ENCODE measurements around the gene SSH2. TPM values are rescaled to one million over a fixed set of nuclear protein-coding genes. Genes with fewer than 3 reads are reported as not detected.

SSH2 gene
- total RNA-seq, 2 experiments from 2014 or later: 39.4 to 73.9 TPM

DNA sequence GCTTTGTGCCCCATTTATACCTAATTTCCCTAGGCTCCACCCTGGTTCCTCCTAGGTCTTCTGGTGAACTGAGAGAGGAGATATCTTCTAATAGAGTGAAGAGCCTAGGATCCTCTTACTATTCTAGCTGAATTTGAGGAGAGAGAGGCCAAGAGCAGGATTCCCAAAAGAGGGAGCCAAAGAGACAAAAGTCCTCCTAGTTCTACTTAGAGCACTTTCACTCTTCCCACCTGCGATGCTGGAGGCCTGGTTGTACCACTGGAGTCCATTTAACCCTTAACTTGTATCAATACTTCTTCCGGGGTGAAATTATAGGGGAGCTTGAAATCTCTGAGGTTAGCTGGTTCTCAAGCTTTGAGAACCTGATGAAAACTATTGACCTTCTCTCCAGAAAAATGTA is 3.4 kb upstream of the SSH2 start:
- no TSS peak for BruUV-seq (replicated peaks)
- ChIA-PET CTCF (ENCODE audit: unreplicated experiment) (interaction anchor here (0.6 kb wide), 1 partner anchor 266 kb away, joined by 4 read pairs; no protein-coding TSS in a partner anchor), POLR2A (interaction anchor here (0.5 kb wide), 1 partner anchor 1386 kb away, joined by 3 read pairs; no protein-coding TSS in a partner anchor)
- peaks cover 12% of the 10 kb centered on the region for H3K4me1 ChIP-seq (ENCODE audit: insufficient read depth, low read length, poor library complexity, severe bottlenecking)
- DNase-seq (ENCODE audit: low spot score): no peak
- H3K4me3 ChIP-seq (ENCODE audit: low read depth, low read length, poor library complexity, severe bottlenecking): no peak overlapping the region
- no peak overlapping the region for H2AFZ ChIP-seq (ENCODE audit: low read length)
- no peaks in the 10 kb centered on the region for H3K9me2 ChIP-seq (ENCODE audit: insufficient read depth, low read length)
- H3K4me2 ChIP-seq (ENCODE audit: low read length): no peak overlapping the region
- H3K79me2 ChIP-seq (ENCODE audit: insufficient read depth, low read depth, low read length): peaks cover 18% of the 10 kb centered on the region
- peaks cover 2% of the 10 kb centered on the region; the same call in 1 of the 2 replicates for H3K36me3 ChIP-seq (ENCODE audit: insufficient read depth, low read length)
- TF ChIP-seq EZH2phosphoT487 (IDR thresholded peaks at IDR 0.05; ENCODE audit: borderline replicate concordance, low read depth, low read length): no peak
- TF ChIP-seq, protein P1, sequence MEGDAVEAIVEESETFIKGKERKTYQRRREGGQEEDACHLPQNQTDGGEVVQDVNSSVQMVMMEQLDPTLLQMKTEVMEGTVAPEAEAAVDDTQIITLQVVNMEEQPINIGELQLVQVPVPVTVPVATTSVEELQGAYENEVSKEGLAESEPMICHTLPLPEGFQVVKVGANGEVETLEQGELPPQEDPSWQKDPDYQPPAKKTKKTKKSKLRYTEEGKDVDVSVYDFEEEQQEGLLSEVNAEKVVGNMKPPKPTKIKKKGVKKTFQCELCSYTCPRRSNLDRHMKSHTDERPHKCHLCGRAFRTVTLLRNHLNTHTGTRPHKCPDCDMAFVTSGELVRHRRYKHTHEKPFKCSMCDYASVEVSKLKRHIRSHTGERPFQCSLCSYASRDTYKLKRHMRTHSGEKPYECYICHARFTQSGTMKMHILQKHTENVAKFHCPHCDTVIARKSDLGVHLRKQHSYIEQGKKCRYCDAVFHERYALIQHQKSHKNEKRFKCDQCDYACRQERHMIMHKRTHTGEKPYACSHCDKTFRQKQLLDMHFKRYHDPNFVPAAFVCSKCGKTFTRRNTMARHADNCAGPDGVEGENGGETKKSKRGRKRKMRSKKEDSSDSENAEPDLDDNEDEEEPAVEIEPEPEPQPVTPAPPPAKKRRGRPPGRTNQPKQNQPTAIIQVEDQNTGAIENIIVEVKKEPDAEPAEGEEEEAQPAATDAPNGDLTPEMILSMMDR (conservative IDR thresholded peaks at IDR 0.05; ENCODE audit: low read length): peak; percentile 27; the same call in 1 of the 2 replicates
- H3K9me3 ChIP-seq (ENCODE audit: low read length): no peaks in the 10 kb centered on the region
- intact Hi-C loops (cut with micrococcal nuclease; ENCODE audit: unreplicated experiment): loop anchor here (5.0 kb wide), 2 partner anchors 89 to 211 kb away; no protein-coding TSS in a partner anchor
- H4K20me1 ChIP-seq (ENCODE audit: insufficient read depth, low read length): no peaks in the 10 kb centered on the region
- no peak overlapping the region for H3K27ac ChIP-seq (ENCODE audit: low read depth, low read length, poor library complexity, severe bottlenecking)

DNA sequence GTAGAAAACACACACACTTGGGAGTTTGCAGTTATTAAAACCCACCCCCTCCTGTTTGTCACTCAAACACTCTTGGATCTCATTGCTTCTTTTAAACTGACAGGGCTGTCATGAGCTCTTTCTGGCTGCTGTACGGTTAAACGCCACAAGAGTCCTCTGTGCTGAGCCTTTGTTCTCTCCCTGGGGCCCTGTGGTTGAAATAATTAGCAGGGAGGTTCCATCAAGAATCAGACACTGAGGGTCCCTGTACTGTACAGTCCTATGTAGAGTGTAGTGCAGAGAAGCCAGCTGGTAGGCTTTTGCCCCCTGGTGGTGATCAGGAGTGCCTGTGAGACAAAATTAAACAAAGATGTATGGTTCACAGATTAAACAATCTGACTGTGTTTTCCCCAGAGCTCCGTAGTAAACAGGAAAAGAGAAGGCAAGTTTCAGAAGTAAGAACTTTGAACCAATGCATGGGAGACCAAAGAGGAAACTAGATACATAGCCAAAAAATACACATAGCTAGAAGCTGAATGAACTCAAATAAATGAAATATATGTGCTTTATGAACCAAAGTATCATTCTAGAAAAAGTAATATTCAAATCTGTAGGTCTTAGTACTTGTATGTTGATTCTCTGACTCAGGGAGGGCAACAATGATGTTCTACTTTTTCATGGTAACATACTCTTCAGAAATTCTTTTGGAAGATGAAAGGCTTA is 1.4 kb upstream of the SSH2 start:
- no peaks in the 10 kb centered on the region for H3K9me2 ChIP-seq (ENCODE audit: insufficient read depth, low read length)
- TF ChIP-seq EZH2phosphoT487 (IDR thresholded peaks at IDR 0.05; ENCODE audit: borderline replicate concordance, low read depth, low read length): no peak
- TF ChIP-seq, protein P1 (conservative IDR thresholded peaks at IDR 0.05; ENCODE audit: low read length): peak; percentile 98
- H3K79me2 ChIP-seq (ENCODE audit: insufficient read depth, low read depth, low read length): peaks cover 38% of the 10 kb centered on the region
- peaks cover 19% of the 10 kb centered on the region; the same call in 1 of the 2 replicates for H3K36me3 ChIP-seq (ENCODE audit: insufficient read depth, low read length)
- BruUV-seq (replicated peaks): no TSS peak
- CTCF ChIA-PET (ENCODE audit: unreplicated experiment): interaction anchor here (0.5 to 2.5 kb wide), 12 partner anchors 64 to 462 kb away, joined by 3 to 16 read pairs (median 4); no protein-coding TSS in a partner anchor
- peak overlapping the region; percentile 97 for H3K4me2 ChIP-seq (ENCODE audit: low read length)
- intact Hi-C loops (cut with micrococcal nuclease; ENCODE audit: unreplicated experiment): loop anchor here (1.0 to 5.0 kb wide), 5 partner anchors 64 to 292 kb away; no protein-coding TSS in a partner anchor
- DNase-seq (ENCODE audit: low spot score): peak; percentile 99
- peak overlapping the region; percentile 95 for H3K27ac ChIP-seq (ENCODE audit: low read depth, low read length, poor library complexity, severe bottlenecking)
- POLR2A ChIA-PET: interaction anchor here (0.5 to 3.0 kb wide), 27 partner anchors 8 to 1556 kb away, joined by 3 to 74 read pairs (median 4); no protein-coding TSS in a partner anchor
- H4K20me1 ChIP-seq (ENCODE audit: insufficient read depth, low read length): 0 out of 2 replicates have a peak, but pooled peaks cover 14% of the 10 kb centered on the region
- H3K9me3 ChIP-seq (ENCODE audit: low read length): no peaks in the 10 kb centered on the region
- peaks cover 31% of the 10 kb centered on the region for H3K4me1 ChIP-seq (ENCODE audit: insufficient read depth, low read length, poor library complexity, severe bottlenecking)
- H2AFZ ChIP-seq (ENCODE audit: low read length): peak overlapping the region; percentile 91
- H3K4me3 ChIP-seq (ENCODE audit: low read depth, low read length, poor library complexity, severe bottlenecking): peak overlapping the region; percentile 84

All from OCI-LY7 (cell line).